T-helper 2 cell (primary cell): ENCODE measurements around the gene HECW1.
"Not testable (repeated sequence)": the region's sequence is repeated elsewhere in the genome, so short reads cannot be mapped to it uniquely, and the experiment has no call there.

Experiments
- DNase-seq, 5 experiments: peaks; one replicate each; pipeline versions ENCODE4 v3.0.0 to v3.0.0-alpha.2; 2012 to 2022

HECW1 gene

DNA sequence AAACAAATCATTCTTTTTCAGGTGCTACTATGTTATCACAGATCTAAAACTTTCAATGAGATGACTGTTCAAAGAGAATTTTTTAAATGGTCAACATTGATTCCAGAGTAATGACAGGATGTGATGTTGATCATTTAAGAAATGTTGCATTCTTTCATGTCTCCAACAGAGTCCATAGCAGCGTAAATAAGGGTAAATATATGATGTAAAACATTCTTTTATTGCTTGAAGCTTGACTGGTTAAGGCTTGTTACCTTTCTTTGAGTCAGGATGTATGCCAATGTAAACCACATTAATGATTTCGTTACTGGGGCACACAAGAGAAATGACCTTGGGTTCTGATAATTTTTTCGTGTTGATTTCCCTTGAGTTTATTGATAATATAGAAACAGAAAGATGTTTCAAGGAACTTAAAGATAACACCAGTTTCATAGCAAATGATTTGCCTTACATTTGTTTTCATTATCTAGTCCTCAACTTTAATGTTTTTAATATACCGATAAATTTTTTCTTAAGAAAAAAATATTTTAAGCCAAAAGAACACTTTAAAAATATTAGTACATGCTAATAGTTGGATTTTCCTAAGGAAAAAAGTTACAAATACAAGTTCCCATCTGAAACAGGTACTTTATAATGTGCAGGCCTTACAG, 473.9 kb downstream of the HECW1 start:
- peak in 2 of 5 experiments; percentile 55 to 74 for DNase-seq

DNA sequence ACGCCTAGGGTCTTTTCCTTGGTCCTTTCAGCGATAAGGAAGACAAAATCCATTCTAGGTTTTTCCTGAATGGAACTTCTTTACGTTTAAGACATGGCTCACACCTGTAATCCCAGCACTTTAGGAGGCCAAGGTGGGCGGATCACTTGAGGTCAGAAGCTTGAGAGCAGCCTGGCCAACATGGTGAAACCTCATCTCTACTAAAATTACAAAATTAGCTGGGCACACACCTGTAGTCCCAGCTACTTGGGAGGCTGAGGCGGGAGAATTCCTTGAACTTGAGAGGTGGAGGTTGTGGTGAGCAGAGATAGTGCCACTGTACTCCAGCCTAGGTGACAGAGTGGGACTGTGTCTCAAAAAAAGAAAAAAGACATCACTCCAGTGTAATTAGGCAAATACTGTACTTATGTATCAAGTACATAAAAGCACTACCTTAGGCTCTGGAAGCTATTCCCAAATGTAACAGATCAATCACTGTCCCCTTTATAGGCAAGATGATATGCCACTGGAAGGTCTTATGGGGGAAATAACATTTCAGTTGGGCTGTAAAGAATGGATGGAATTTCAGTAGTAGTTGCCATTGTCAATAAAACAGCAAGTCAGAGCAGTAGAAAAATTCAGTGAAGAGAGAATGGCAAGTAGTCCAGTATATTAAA, 476.2 kb downstream of the HECW1 start:
- no peak for DNase-seq

DNA sequence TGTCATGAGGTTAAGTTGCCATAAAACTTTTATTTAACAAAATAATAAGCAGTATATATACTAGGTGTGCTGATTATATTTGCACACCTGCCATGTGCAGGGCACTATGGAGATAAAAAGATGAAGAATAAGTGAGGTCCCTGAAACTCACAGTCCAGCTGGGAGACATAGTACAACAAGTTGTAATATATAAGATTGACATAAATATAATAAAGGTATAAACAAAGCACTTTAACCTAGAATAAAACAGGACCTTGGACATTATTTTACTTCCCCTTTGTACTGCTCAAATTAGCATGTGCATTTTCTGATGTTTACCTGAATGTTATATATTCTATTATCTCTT, 476.7 kb downstream of the HECW1 start:
- no peak for DNase-seq

DNA sequence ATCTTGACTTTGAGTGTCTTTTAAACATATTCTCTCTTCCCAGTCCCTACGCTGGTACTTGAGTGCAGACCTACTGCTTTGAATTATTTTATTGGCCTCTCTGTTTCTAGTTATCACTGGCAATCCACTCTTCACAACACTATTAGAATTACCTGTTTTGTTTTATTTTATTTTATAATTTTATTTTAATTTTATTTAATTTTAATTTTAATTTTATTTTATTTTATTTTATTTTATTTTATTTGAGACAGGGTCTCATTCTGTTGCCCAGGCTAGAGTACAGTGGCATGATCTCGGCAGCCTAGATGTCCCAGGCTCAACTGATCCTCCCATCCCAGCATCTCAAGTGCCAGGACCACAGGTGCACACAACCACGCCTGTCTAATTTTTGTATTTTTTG, 477.3 kb downstream of the HECW1 start:
- no peak for DNase-seq

DNA sequence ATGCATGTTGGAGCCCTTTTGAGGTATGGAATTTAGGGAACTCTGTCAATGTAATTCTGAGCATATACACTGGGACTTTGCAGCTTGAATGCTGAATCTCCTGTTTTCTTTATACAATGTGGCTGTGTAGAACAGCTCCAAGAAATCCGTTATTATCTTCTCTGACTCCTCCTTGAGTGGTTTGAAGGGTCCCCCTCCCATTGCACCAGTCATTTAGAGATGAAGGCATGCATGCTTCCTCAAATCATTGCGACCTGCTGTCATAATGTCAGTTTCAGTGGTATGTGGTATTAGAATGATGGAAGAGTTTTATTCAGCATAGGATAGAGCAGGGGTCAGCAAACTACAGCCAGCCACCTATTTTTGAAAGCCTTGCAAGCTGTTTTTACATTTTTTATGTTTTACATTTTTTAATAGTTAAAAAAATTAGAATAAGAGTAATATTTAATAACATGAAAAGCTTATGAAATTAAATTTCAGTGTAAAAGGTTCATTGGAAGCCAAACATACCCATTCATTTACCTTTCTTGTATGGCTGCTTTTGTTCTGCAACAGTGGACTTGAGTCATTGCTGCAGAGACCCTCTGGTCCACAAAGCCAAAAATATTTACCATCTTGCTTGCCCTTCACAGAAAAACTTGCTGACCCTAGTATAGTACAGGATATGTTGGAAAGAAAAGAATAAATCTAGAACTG, 478.6 kb downstream of the HECW1 start:
- DNase-seq, result peak in 1 of 5 experiments; percentile 90

DNA sequence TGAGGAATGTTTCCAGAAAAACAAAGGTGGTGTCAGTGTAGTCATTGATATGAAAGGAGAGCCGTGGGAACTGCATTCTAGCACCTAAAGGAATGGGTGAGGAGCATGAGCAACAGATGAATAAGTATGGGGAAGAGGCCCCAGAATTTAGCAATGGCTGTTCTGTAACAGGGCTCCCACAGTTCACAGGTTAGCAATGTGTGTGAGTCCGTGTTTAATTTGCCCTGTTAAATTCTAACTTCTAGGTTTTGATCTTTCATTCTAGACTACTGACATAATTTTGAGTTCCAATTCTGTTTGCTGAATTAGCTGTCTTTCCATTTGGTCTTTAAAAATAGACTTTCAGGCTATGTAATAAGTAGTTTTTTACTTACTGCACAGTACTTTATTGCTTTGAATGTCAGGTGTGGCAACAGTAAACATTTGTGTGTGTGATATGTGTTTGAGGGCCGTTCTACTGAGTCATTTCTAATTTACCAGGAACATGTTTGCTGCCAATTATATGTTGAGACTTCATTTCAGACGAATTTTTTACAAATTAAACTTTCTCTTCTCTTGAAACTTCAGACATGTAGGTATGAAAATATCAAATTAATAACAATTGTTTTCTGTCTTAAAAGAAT, 479.2 kb downstream of the HECW1 start:
- DNase-seq, result peak in 1 of 5 experiments; percentile 71

DNA sequence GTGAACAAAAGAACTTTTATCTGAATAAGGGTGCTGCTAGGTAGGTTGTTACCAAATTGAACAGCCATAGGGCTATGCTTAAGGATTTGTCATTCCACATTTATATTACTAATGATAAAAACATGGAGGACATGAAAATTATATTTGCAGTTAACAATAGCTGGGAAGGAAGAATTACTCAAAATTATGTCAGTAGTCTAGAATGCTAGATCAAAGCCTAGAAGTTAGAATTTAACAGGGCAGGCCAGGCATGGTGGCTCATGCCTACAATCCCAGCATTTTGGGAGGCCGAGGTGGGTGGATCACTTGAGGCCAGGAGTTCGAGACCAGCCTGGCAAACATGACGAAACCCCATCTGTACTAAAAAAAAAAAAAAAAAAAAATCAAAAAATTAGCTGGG, 479.9 kb downstream of the HECW1 start:
- no peak for DNase-seq

DNA sequence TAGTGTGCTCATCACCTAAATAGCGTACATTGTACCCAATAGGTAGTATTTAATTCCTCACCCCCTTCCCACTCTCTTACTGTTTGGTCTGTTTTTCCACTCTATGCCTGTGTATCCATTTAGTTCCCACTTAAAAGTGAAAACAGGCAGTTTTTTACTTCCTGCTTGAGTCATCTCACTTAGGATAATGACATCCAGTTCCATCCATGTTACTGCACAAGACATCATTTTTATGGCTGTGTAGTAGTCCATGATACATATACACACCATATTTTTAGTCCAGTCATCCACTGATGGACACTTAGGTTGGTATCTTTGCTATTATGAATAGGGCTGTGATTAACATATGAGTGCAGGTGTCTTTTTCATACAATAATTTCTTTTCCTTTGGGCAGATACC, 480.6 kb downstream of the HECW1 start:
- DNase-seq, result no peak

DNA sequence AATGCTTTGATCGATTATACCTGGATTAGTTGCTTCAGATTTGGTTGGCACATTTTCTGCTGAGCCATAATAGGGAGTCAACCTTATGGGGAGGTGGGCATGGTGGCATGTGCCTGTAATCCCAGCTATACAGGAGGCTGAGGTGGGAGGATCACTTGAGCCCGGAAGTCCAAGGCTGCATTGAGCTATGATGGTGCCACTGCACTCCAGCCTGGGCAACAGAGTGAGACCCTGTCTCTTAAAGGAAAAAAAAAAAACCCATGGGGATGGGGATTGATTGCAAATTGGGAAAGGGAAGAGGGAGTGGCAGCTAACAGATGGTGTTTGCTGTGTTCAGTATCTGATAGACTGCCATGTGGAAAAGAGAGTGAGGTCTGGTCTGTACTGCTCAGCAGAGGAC, 481.6 kb downstream of the HECW1 start:
- no peak for DNase-seq

DNA sequence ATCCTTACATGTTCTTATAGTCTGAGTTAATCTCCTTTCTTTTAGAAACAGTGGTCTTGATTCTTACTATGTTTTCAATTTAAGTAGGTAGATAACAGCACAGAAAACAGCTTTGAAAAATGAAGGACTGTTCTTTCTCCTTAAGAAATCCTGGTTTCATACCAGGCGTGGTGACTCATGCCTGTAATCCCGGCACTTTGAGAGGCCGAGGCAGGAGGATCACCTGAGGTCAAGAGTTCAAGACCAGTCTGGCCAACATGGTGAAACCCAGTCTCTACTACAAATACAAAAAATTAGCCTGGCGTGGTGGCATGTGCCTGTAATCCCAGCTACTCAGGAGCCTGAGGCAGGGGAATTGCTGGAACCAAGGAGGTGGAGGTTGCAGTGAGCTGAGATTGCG, 484.0 kb downstream of the HECW1 start:
- DNase-seq, result not testable (repeated sequence)

DNA sequence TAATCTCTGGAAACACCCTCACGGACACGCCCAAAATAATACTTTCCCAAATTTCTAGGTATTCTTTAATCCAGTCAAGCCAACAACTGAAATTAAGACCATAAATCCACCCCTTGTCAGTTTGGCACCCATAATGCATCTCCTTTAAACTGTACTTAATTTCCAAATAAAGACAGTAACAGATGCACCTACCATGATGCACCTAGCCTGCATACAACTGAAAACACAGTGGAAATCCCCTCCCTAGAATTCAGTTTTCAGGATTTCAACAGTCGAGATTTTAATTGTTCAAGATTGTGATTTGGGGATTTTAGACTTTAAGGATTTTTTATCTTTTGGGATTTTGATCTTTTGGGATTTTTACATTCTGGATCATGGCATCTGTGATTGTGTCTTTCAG, 487.6 kb downstream of the HECW1 start:
- DNase-seq, result no peak

DNA sequence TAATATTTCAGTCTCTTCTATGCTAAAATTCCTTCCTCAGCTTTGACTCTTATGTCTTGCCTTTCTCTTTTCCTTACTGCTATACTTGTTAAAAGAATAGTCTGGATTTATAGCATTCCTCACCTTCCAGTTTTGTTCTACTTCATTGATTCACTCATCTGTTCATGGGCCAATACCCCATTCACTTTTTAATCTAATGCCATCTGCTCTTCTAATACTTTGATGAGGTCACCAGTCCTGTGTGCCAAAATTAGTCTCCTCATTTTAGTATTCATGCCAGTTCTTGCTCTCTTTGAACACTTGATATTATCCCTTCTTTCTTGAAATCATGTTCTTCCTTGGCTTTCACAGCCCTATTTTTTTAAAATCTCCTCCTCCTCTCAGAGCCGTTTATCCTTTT, 489.8 kb downstream of the HECW1 start:
- no peak for DNase-seq

DNA sequence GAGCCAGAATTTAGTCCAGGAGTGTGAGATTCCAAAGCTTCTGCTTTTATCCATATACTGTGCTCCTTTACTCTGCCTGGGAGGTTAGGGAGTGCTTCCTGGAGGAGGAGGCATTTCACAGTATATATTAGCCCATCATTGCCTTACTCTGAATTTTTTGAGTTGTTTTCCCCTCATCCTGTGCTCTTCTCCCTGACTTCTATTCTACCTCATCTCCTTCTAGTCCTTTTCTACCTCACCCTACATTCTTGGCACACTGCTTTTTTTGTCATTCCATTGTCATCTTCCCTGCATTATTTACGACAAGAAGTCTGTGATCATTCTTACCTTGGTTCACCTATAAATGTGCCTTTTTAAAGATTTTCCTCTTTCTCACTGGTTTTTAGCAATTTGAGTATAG, 491.8 kb downstream of the HECW1 start:
- DNase-seq, result no peak

DNA sequence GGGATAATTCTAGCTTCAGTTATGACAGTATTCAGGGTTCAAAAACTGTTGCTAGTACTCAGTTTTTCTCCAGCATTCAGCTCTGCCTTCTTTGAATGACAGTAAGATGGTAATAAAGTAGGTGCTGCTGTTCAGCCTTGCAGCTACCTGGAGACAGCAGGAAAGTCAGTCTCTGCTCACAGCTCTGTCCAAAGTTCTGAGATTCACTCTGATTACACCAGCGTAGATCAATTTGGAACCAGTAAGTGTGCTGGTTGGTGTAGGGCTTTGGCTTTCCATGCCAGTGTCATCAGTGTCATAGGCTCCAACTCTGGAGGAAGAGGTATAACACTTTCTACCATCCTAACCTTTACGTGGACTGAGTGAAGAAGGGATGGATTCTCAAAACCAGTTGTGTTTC, 496.6 kb downstream of the HECW1 start:
- DNase-seq, result no peak

DNA sequence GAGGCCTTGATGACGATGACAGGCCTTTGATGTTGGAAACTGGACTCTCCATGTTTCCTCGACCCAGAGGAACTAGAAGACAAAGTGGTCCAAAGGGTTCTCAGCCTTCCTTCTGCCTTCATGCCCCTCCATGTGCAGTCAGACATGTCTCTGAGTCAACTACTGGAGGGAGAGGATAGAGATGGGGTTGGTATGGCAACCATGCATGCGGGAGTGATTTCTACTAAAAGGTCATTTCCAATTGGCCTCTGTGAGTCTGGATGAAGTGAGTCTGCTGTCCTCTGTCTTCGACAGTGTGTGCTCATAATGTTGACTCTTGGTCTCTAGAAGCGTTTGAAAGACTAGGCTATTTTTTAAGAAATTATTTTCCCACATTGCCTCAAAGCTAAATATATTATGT, 499.7 kb downstream of the HECW1 start:
- DNase-seq, result no peak

DNA sequence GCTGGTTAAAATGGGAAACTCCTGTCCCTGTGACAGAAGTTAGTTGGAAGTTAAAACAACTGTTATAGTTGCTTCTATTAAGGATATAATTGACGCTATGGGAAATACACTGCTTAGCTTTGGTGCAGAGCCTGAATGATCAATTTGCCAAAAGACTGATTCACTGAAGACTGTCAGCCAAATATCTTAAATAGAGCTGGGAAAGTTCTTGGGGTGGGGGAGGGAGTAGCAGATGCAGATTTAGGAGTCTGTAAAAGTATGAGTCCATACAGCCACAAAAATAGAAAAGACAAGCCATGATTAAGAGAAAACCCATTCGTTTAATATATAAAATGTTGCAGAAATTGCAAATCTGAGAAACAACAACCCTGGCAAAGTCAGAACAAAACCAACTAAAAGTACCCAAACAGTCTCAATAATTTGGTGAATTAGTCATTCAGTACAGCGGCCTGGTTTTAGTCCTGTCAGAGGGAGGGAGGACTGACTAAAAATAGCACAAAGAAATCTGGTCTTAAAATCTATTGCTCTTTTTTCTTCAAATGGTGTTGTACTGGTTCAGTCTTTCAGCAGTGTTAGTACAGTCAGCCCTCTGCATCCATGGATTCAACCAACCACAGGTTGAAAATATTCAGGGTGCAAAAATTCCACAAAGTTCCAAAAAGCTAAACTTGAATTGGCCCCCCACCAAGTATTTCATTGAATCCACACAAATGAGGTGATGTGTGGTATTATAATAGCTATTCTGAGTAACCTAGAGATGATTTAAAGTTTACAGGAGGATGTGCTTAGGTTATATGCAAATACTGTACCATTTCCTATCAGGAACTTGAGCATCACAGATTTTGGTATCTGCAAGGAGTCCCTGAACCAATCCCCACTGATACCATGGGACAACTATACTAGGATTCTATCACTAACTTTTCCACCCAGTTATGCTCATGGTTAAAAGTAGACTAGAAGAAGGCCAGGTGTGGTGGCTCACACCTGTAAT, 500.4 kb downstream of the HECW1 start:
- peak in 1 of 5 experiments; percentile 78 for DNase-seq
